RWPE1 (cell line): Measurements from ENCODE around the gene NCAPD3.
"Not testable (repeated sequence)": the region's sequence is repeated elsewhere in the genome, so short reads cannot be mapped to it uniquely, and the experiment has no call there.

Experiments used
- CTCF ChIA-PET: fragments of 350-600 bp; sonication (Branson Sonifier 250); formaldehyde crosslinking; extraction: SDS; loops from one replicate; lab custom pipeline; 2021; lab: Yijun Ruan, JAX
- POLR2A ChIA-PET: fragments of 400-600 bp; formaldehyde crosslinking; extraction: SDS; loops from one replicate; lab custom pipeline; 2020; ENCODE audit warnings: antibody characterized with exemption; ENCODE audit not compliant: low non-redundant PET; lab: Yijun Ruan, JAX
- DNase-seq: peaks from one replicate; pipeline ENCODE4 v3.0.0; 2012; ENCODE audit warnings: low spot score
- H3K27ac ChIP-seq: fragments of 450-650 bp; 2 replicates; pipeline ENCODE4 v1.5.1; 2017
- TF ChIP-seq, protein P1 (sequence below): fragments of 450-650 bp; conservative IDR thresholded peaks from 2 replicates; pipeline ENCODE4 v1.5.1; 2017; ENCODE audit warnings: low read depth, mild to moderate bottlenecking

The NCAPD3 gene

DNA sequence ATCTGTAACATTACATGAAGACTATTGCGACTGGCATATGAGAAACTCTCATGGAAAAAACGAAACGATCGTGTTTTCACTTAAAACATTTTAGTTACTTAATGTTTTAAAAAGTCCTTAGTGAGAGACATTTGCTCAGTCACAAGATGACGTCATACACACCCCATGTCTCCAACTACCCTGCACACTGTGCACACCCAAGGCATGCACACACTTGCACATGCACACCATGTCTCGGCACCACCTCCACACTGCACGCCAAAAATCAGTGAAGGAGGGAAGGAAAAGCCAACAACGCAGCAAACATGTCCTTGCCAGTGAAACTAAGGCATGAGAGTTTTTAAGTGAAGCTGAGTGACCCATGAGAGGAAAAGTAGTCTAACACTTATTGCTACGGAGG, 18.0 kb downstream of the NCAPD3 start:
- CTCF ChIA-PET = no interaction called here
- POLR2A ChIA-PET = no interaction called here
- no peak overlapping the region for H3K27ac ChIP-seq
- no peak for DNase-seq
- TF ChIP-seq, protein P1, sequence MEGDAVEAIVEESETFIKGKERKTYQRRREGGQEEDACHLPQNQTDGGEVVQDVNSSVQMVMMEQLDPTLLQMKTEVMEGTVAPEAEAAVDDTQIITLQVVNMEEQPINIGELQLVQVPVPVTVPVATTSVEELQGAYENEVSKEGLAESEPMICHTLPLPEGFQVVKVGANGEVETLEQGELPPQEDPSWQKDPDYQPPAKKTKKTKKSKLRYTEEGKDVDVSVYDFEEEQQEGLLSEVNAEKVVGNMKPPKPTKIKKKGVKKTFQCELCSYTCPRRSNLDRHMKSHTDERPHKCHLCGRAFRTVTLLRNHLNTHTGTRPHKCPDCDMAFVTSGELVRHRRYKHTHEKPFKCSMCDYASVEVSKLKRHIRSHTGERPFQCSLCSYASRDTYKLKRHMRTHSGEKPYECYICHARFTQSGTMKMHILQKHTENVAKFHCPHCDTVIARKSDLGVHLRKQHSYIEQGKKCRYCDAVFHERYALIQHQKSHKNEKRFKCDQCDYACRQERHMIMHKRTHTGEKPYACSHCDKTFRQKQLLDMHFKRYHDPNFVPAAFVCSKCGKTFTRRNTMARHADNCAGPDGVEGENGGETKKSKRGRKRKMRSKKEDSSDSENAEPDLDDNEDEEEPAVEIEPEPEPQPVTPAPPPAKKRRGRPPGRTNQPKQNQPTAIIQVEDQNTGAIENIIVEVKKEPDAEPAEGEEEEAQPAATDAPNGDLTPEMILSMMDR = no peak

- CTCF ChIA-PET = interaction anchor here (0.6 kb wide), 1 partner anchor 17 kb away, joined by 3 read pairs; no protein-coding TSS in a partner anchor
- TF ChIP-seq, protein P1 = no peak
- H3K27ac ChIP-seq = no peak overlapping the region
- DNase-seq = no peak
- POLR2A ChIA-PET = no interaction called here
Measured at GRCh38 chr11:134202661-134203060, 21.1 kb downstream of the NCAPD3 start.

DNA sequence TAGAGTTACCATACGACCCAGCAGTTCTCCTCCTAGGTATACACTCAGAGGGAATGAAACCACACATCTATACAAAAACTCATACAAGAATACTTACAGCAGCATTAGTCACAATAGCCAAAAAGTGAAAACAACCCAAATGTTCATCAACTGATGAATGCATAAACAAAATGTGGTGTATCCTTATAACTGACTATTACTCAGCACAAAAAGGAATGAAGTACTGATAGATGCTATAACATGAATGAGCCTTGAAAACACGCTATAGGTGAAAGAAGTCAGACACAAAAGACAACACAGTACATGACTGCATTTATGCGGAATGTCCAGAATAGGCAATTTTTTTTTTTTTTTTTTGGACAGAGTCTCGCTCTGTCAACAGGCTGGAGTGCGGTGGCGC, 23.1 kb downstream of the NCAPD3 start:
- TF ChIP-seq, protein P1 = no peak
- ChIA-PET POLR2A (no interaction called here), CTCF (no interaction called here)
- H3K27ac ChIP-seq = no peak overlapping the region
- no peak for DNase-seq

DNA sequence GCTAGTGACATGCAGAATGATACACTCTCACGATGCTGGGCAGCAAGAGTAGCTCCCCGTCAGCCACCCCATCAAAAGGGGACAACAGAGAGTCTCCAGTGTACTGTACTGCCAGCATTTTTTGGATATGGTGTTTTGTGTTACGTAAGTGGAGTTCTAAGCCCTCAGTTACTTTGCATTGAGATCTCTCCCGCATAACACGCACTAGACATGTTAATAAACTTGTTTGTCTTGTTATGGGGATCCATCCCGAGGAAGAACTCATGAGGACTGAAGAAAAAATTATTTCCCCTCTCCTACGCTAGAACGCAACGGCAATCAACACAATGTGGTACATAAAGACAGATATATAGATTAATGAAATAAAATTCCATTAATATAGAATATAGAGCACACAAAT, 24.2 kb downstream of the NCAPD3 start:
- no peak overlapping the region for H3K27ac ChIP-seq
- ChIA-PET CTCF (no interaction called here), POLR2A (no interaction called here)
- DNase-seq = no peak
- TF ChIP-seq, protein P1 = no peak

- ChIA-PET POLR2A (no interaction called here), CTCF (interaction anchor here (0.6 kb wide), 1 partner anchor 128 kb away, joined by 3 read pairs; no protein-coding TSS in a partner anchor)
- no peak overlapping the region for H3K27ac ChIP-seq
- no peak for DNase-seq
- TF ChIP-seq, protein P1 = no peak
Measured at GRCh38 chr11:134196756-134197155, 27.0 kb downstream of the NCAPD3 start.

DNA sequence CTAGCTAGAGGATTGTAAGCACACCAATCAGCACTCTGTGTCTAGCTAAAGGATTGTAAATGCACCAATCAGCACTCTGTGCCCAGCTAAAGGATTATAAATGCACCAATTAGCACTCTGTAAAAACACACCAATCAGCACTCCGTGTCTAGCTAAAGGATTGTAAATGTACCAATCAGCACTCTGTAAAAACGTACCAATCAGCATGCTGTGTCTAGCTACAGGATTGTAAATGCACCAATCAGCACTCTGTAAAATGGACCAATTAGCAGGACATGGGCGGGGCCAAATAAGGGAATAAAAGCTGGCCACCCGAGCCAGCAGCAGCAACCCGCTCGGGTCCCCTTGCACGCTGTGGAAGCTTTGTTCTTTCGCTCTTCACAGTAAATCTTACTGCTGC, 35.7 kb downstream of the NCAPD3 start:
- POLR2A ChIA-PET, H3K27ac ChIP-seq, DNase-seq: not testable (repeated sequence)
- CTCF ChIA-PET = interaction anchor here (0.6 kb wide), 2 partner anchors 69 to 476 kb away, joined by 3 to 4 read pairs; no protein-coding TSS in a partner anchor

- no peak overlapping the region for H3K27ac ChIP-seq
- DNase-seq = peak; percentile 8
- POLR2A ChIA-PET = no interaction called here
- TF ChIP-seq, protein P1 = no peak
- CTCF ChIA-PET = no interaction called here
Measured at GRCh38 chr11:134181707-134182106, 42.1 kb downstream of the NCAPD3 start.
